GM21367 (cell line): Measurements from ENCODE around the gene FSTL4.
A peak's percentile ranks its signal among the peaks of the same experiment; 100 is the strongest.

Source experiments
- ATAC-seq: cut with Tn5 transposase; IDR thresholded peaks from one replicate; pipeline ENCODE4 v1.9.1; 2021; ENCODE audit not compliant: unreplicated experiment

Gene FSTL4

GRCh38 chr5:133611357-133612248 is 738 bp downstream of the FSTL4 start:
- no peak for ATAC-seq

GRCh38 chr5:133610489-133611356 is 1.6 kb downstream of the FSTL4 start:
- peak; percentile 49 for ATAC-seq

- no peak for ATAC-seq
Measured at GRCh38 chr5:133607451-133607850, 4.9 kb downstream of the FSTL4 start.

GRCh38 chr5:133606835-133607234 is 5.5 kb downstream of the FSTL4 start:
- no peak for ATAC-seq

GRCh38 chr5:133605323-133605722 is 7.0 kb downstream of the FSTL4 start:
- no peak for ATAC-seq

- no peak for ATAC-seq
Measured at GRCh38 chr5:133603711-133604110, 8.6 kb downstream of the FSTL4 start.

- ATAC-seq = no peak
Measured at GRCh38 chr5:133602835-133603380, 9.4 kb downstream of the FSTL4 start.

- ATAC-seq = no peak
Measured at GRCh38 chr5:133599600-133599999, 12.7 kb downstream of the FSTL4 start.

- no peak for ATAC-seq
Measured at GRCh38 chr5:133599044-133599443, 13.3 kb downstream of the FSTL4 start.

- no peak for ATAC-seq
Measured at GRCh38 chr5:133596049-133596448, 16.3 kb downstream of the FSTL4 start.

- no peak for ATAC-seq
Measured at GRCh38 chr5:133595465-133595864, 16.9 kb downstream of the FSTL4 start.

- no peak for ATAC-seq
Measured at GRCh38 chr5:133589286-133589685, 23.1 kb downstream of the FSTL4 start.

GRCh38 chr5:133582971-133583370 is 29.4 kb downstream of the FSTL4 start:
- ATAC-seq = no peak

- ATAC-seq = no peak
Measured at GRCh38 chr5:133581918-133582317, 30.4 kb downstream of the FSTL4 start.

GRCh38 chr5:133581348-133581747 is 31.0 kb downstream of the FSTL4 start:
- ATAC-seq = no peak

- no peak for ATAC-seq
Measured at GRCh38 chr5:133580618-133581017, 31.7 kb downstream of the FSTL4 start.

- ATAC-seq = no peak
Measured at GRCh38 chr5:133579766-133580165, 32.6 kb downstream of the FSTL4 start.

GRCh38 chr5:133569347-133569746 is 43.0 kb downstream of the FSTL4 start:
- ATAC-seq = no peak

GRCh38 chr5:133565993-133566392 is 46.3 kb downstream of the FSTL4 start:
- no peak for ATAC-seq

- no peak for ATAC-seq
Measured at GRCh38 chr5:133564921-133565565, 47.3 kb downstream of the FSTL4 start.

GRCh38 chr5:133562554-133562953 is 49.8 kb downstream of the FSTL4 start:
- no peak for ATAC-seq
